Small intestine (tissue), 7 donors: Measurements from ENCODE around the gene CTNND2. TPM values are rescaled to one million over a fixed set of nuclear protein-coding genes. Genes with fewer than 3 reads are reported as not detected.

Source experiments
- DNase-seq, 2 donors: peaks; one replicate each; pipeline versions ENCODE4 v3.0.0 to v3.0.0-alpha.2; 2013
- FAIRE-seq: peaks from 2 replicates; lab custom pipeline; 2012; peaks lifted over from hg19 to GRCh38; lab: Jason Lieb, UNC
- H3K27ac ChIP-seq, 3 donors: one replicate each; pipeline ENCODE4 v1.5.1; 2013; ENCODE audit warnings: low read length in 2 of 3, mild to moderate bottlenecking in 2 of 3, control low read depth in 1 of 3, inconsistent platforms in 1 of 3, low read depth in 1 of 3, moderate library complexity in 1 of 3
- H3K27me3 ChIP-seq, 3 donors: one replicate each; pipeline ENCODE4 v1.6.1; 2013; ENCODE audit warnings: low read length in 3 of 3, inconsistent platforms in 1 of 3; ENCODE audit not compliant: control insufficient read depth in 3 of 3, insufficient read depth in 3 of 3
- H3K36me3 ChIP-seq, 3 donors: one replicate each; pipeline ENCODE4 v1.6.1; 2013; ENCODE audit warnings: low read length in 3 of 3, inconsistent platforms in 1 of 3, low read depth in 1 of 3, mild to moderate bottlenecking in 1 of 3, moderate library complexity in 1 of 3; ENCODE audit not compliant: control insufficient read depth in 3 of 3, insufficient read depth in 2 of 3
- H3K4me1 ChIP-seq, 3 donors: one replicate each; pipeline ENCODE4 v1.6.1; 2013; ENCODE audit warnings: low read length in 2 of 3, inconsistent platforms in 1 of 3, low read depth in 1 of 3, mild to moderate bottlenecking in 1 of 3, moderate library complexity in 1 of 3; ENCODE audit not compliant: control insufficient read depth in 3 of 3, insufficient read depth in 2 of 3
- H3K4me3 ChIP-seq, 3 donors: one replicate each; pipeline ENCODE4 v1.5.1; 2013; ENCODE audit warnings: low read length in 3 of 3, control low read depth in 1 of 3, inconsistent platforms in 1 of 3, low read depth in 1 of 3, mild to moderate bottlenecking in 1 of 3, moderate library complexity in 1 of 3
- H3K9me3 ChIP-seq, 2 donors: one replicate each; pipeline ENCODE4 v1.6.1; 2013; ENCODE audit warnings: low read depth in 1 of 2, low read length in 1 of 2; ENCODE audit not compliant: control insufficient read depth in 2 of 2, insufficient read depth in 1 of 2
- WGBS, 3 donors: extraction: QIAGEN DNeasy Blood & Tissue Kit; methylation state at CpG; one replicate each; pipeline ENCODE4 v1.1.7; 2013; 5-methylcytosine and 5-hydroxymethylcytosine counted together
- polyA plus RNA-seq, 4 donors: library from polyadenylated mRNA; stranded (reverse) in 3 of 4; unstranded in 1 of 4; fragments of 200-250 nt in 3 of 4; fragments of 120-200 nt in 1 of 4; gene quantifications; one replicate each; pipeline versions ENCODE4 v1.2.1 to v1.2.3, GENCODE V29; 2013
- donor health status: healthy with polysubstance abuse.
- donor health status: control.
- donor health status: control.
- donor health status: Bipolar disorder and iron deficiency.
- donor health status: healthy.

CTNND2 gene
- polyA plus RNA-seq, 4 donors: 1.1 to 3.0 TPM; not detected in 2

DNA sequence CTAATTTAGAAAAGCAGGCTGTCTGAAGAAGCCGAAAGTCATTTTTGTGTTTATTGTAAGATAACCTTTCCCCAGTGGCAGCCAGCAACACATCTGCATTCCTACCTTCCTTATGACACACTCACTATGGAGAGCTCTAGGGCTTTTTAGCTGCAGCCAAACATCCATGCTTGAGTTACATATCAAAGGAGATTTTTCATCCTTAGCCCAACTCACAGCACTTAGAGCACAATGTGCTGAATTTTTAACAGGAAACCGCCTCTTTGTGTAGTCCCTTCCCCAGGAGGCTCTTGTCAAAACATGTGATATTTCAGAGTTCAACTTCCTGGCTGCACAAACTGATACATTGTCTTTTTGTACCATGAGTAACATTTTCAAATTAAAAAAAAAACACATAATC is 379.2 kb downstream of the CTNND2 start:
- FAIRE-seq: no peak
- 62 to 67% (median 62%) methylated on average over 2 of the region's 2 CpGs for WGBS, 3 donors

DNA sequence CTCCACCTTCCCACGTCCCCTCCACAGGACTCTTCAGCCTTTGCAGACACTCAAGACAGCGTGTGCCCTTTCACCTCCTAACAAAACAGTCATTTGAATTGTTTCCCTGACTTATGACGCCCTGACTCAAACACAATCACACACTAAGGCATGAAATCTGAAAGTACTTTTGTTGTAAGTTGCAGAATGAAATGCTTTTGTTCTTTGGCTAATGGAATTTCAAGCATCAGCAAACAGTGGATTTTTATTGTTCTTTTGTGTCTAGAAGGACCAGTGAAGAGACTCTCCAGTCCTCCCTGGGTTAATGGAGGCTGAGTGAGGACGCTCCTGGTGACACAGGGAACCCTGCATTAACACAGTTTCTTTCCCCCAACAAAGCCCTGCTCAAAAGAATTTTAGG is 380.1 kb downstream of the CTNND2 start:
- 34 to 50% (median 48%) methylated on average over 4 of the region's 4 CpGs for WGBS, 3 donors
- no peak for DNase-seq
- Histone ChIP-seq H3K9me3 (no peaks in the 10 kb centered on the region), H3K36me3 (no peaks in the 10 kb centered on the region), H3K4me1 (no peaks in the 10 kb centered on the region), H3K27ac (no peak overlapping the region), H3K27me3 (no peaks in the 10 kb centered on the region), H3K4me3 (no peak overlapping the region)
- FAIRE-seq: no peak

More for the DNA sequence above, 379.2 kb downstream of the CTNND2 start:
- Histone ChIP-seq H3K27me3 (no peaks in the 10 kb centered on the region), H3K9me3 (no peaks in the 10 kb centered on the region), H3K27ac (no peak overlapping the region), H3K36me3 (no peaks in the 10 kb centered on the region), H3K4me1 (no peaks in the 10 kb centered on the region), H3K4me3 (no peak overlapping the region)
- no peak for DNase-seq

DNA sequence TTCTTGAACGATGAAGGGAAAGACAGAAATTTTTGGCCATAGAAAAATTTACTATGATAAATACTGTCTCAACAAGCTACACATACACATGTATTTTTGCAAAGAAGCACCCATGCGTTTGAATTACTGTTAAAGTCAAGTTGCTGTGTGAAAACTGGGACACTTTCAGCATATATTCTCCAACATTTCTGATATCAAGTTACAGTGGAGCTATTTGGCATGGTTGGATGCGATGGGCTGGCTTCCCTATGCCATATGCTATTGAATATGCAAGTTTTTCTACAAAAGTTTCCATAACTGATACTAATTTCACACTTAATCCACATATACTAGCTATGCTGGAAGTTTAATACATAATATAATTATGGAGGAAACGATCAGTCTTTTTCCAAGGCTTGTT is 381.4 kb downstream of the CTNND2 start:
- H3K27me3 ChIP-seq: no peaks in the 10 kb centered on the region
- FAIRE-seq: no peak
- no peaks in the 10 kb centered on the region for H3K9me3 ChIP-seq
- no peak overlapping the region for H3K27ac ChIP-seq
- no peaks in the 10 kb centered on the region for H3K36me3 ChIP-seq
- no peak for DNase-seq
- no peaks in the 10 kb centered on the region for H3K4me1 ChIP-seq
- no peak overlapping the region for H3K4me3 ChIP-seq
- WGBS, 3 donors: 78 to 86% (median 79%) methylated on average over 4 of the region's 4 CpGs

DNA sequence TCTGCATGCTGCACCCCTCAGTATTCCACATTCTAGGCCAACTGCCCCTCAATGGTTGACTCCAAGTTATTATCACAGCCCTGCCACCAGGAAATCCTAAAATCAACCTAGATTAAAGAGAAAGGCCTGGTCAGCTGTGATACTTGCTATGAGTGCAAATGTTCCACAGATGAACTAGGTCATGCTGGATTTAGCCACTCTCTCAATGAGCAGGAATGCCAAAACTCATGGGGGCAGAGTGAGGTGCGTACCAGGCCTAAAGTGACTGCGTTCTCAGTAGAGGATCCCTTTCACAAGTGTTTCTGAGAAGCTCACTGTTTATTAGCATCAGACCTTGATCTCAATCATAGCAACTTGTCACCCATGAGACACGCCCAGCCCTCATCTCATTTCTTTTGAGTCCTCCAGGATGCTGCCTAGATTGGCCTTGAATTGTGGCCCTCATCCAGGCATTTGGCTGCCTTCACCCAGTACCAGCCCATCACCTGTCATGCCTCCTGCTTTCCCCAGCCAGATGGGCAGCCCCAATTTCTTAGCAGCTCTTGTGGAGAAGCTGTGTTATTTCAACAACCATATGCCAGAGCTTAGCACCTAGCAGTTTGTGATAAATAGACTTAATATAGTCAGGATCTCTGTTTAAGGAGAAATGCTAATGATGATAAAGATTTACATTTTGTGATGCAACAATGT is 383.9 kb downstream of the CTNND2 start:
- H3K4me1 ChIP-seq: no peaks in the 10 kb centered on the region
- no peaks in the 10 kb centered on the region for H3K36me3 ChIP-seq
- no peak overlapping the region for H3K27ac ChIP-seq
- H3K27me3 ChIP-seq: no peaks in the 10 kb centered on the region
- H3K9me3 ChIP-seq: no peaks in the 10 kb centered on the region
- WGBS, 3 donors: 92 to 95% (median 93%) methylated on average over 3 of the region's 3 CpGs
- no peak overlapping the region for H3K4me3 ChIP-seq
- no peak for DNase-seq
- no peak for FAIRE-seq

DNA sequence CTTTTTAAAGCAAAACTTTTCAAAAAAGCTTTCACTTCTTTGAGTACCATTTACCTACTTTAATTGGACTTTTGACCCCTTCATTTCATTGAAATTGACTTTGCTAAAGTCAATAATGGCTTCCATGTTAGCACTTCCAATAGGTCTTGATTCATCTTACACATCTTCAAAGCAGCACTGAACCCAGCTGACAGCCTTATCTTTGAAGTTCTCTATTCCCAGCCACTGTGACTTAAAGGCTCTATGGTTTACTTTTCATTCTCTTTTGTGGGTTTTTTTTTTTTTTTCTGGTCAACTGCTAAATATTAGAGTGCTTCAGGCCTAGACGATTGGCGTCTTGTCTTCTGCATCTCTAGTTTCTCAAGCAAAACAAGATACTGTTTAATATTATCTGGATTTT is 385.0 kb downstream of the CTNND2 start:
- Histone ChIP-seq H3K4me1 (no peaks in the 10 kb centered on the region), H3K36me3 (no peaks in the 10 kb centered on the region), H3K9me3 (no peaks in the 10 kb centered on the region), H3K27ac (no peak overlapping the region), H3K27me3 (no peaks in the 10 kb centered on the region), H3K4me3 (no peak overlapping the region)
- no peak for DNase-seq
- FAIRE-seq: no peak
- 75 to 83% (median 82%) methylated on average over 2 of the region's 2 CpGs for WGBS, 3 donors

DNA sequence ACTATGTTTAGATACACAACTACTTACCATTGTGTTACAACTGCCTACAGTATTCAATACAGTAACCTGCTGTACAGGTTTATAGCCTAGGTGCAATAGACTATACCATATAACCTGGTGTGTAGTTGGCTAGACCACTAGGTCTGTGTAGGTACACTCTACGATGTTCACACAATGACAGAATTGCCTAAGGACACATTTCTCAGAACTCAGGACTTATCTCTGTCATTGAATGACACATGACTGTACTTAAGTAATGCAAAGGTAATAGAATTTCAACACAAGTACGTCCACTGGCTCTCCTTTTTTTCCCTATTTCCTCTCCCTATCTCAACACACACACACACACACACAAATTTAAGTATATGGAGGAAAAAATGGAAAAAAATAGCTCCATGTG is 385.6 kb downstream of the CTNND2 start:
- no peak overlapping the region for H3K27ac ChIP-seq
- FAIRE-seq (no peak), DNase-seq (peak in 1 of 2 donors; percentile 32)
- H3K4me3 ChIP-seq: no peak overlapping the region
- 46 to 73% (median 51%) methylated on average over 2 of the region's 2 CpGs for WGBS, 3 donors
- H3K27me3 ChIP-seq: no peaks in the 10 kb centered on the region
- H3K36me3 ChIP-seq: no peaks in the 10 kb centered on the region
- no peaks in the 10 kb centered on the region for H3K9me3 ChIP-seq
- H3K4me1 ChIP-seq: no peaks in the 10 kb centered on the region

DNA sequence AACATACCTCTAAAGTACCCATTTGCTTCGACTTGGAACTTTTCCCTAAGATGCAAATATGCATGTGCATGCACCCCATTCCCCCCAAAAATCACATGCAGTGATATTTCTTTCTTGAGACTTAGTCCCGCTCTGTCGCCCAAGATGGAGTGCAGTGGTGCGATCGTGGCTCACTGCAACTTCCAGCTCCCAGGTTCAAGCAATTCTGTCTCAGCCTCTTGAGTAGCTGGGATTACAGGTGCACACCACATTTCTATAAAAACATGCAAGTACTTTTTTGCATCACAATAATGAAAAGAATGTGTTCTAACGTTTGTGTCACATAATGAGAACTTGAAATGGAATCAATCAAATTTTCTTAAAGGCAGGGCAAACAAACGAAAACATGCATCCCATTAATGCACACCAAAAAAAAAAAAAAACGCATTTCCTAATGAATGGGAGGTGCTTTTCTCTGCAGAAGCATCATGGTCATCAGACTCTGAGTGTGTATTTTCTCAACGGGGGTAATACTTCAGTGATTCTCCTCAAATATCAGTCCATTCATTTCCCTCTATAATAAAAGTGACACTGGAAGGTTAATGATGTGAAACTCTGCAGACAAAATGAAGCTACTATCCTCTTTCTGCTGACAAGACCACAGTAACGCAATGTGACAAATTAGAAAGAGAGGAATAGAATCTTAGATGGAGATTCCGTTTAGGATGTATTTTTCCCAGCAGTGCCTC is 389.4 kb downstream of the CTNND2 start:
- WGBS, 3 donors: 66 to 77% (median 72%) methylated on average over 11 of the region's 11 CpGs
- no peaks in the 10 kb centered on the region for H3K36me3 ChIP-seq
- H3K4me3 ChIP-seq: no peak overlapping the region
- no peaks in the 10 kb centered on the region for H3K27me3 ChIP-seq
- H3K4me1 ChIP-seq: no peaks in the 10 kb centered on the region
- DNase-seq (no peak), FAIRE-seq (no peak)
- H3K9me3 ChIP-seq: no peaks in the 10 kb centered on the region
- H3K27ac ChIP-seq: no peak overlapping the region

DNA sequence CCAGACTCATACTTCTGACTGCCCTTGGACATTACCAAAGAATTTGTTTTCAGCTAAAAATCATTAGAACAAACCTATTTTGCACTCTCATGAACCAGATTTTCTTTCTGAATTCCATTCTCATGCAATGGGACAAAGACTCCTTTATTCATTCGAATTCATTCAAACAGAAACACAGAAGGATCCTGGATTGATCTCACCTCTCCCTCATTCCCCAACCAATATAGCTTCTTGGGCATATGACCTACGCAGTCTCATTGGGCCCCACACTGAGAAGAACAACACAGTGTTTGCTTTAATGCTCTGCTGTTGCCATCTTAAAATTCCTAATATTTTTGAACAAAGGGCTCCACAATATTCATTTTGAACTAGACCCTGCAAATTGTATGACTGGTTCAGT is 392.4 kb downstream of the CTNND2 start:
- no peaks in the 10 kb centered on the region for H3K9me3 ChIP-seq
- no peak for FAIRE-seq
- no peak overlapping the region for H3K4me3 ChIP-seq
- WGBS, 3 donors: 68 to 80% (median 80%) methylated on average over 2 of the region's 2 CpGs
- no peak overlapping the region for H3K27ac ChIP-seq
- no peaks in the 10 kb centered on the region for H3K4me1 ChIP-seq
- no peak for DNase-seq
- no peaks in the 10 kb centered on the region for H3K36me3 ChIP-seq
- H3K27me3 ChIP-seq: no peaks in the 10 kb centered on the region
